Epithelial cell of proximal tubule (primary cell): ENCODE measurements around the gene ZFYVE19. TPM values are rescaled to one million over a fixed set of nuclear protein-coding genes. Genes with fewer than 3 reads are reported as not detected.
"Not testable (repeated sequence)": the region's sequence is repeated elsewhere in the genome, so short reads cannot be mapped to it uniquely, and the experiment has no call there.

ENCODE experiments used
- DNase-seq: peaks from one replicate; pipeline ENCODE4 v3.0.0-alpha.2; 2011; ENCODE audit warnings: low read depth
- H3K4me3 ChIP-seq: 2 replicates; pipeline ENCODE4 v1.5.1; 2011; ENCODE audit warnings: low read depth, mild to moderate bottlenecking, low read length
- total RNA-seq: library from RNA; depleted of rRNA; stranded (reverse); fragments of >200 nt; gene quantifications from 2 replicates; pipeline ENCODE4 v1.2.3, GENCODE V29; 2015
- TF ChIP-seq, protein P1 (sequence below): conservative IDR thresholded peaks from 2 replicates; pipeline ENCODE4 v1.5.1; 2012; ENCODE audit warnings: low read depth, mild to moderate bottlenecking, low read length

The ZFYVE19 gene
- total RNA-seq, 1 donor from 2014 or later, result 34.8 TPM

DNA sequence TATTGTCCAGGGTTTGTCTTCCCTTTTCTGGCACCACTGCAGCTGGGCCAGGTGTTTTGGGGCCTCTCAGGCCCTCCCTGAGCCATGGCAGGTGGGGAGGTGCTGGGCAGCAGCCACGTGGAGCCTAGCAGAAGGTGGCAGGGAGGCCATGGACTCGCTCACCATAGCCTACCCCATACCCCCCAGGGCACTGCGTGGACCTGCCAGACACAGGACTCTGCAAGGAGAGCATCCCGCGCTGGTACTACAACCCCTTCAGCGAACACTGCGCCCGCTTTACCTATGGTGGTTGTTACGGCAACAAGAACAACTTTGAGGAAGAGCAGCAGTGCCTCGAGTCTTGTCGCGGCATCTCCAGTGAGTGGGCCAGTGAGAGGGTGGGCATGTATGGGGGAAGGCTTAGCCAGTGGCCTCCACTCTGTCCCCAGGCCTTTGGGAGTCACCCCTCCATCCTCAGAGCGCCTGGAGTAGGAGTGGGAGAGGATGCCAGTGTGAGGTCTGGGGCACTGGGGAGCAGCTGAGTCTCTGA is 48.9 kb downstream of the ZFYVE19 start:
- DNase-seq, result no peak
- no peak overlapping the region for H3K4me3 ChIP-seq
- TF ChIP-seq, protein P1, sequence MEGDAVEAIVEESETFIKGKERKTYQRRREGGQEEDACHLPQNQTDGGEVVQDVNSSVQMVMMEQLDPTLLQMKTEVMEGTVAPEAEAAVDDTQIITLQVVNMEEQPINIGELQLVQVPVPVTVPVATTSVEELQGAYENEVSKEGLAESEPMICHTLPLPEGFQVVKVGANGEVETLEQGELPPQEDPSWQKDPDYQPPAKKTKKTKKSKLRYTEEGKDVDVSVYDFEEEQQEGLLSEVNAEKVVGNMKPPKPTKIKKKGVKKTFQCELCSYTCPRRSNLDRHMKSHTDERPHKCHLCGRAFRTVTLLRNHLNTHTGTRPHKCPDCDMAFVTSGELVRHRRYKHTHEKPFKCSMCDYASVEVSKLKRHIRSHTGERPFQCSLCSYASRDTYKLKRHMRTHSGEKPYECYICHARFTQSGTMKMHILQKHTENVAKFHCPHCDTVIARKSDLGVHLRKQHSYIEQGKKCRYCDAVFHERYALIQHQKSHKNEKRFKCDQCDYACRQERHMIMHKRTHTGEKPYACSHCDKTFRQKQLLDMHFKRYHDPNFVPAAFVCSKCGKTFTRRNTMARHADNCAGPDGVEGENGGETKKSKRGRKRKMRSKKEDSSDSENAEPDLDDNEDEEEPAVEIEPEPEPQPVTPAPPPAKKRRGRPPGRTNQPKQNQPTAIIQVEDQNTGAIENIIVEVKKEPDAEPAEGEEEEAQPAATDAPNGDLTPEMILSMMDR, result no peak

DNA sequence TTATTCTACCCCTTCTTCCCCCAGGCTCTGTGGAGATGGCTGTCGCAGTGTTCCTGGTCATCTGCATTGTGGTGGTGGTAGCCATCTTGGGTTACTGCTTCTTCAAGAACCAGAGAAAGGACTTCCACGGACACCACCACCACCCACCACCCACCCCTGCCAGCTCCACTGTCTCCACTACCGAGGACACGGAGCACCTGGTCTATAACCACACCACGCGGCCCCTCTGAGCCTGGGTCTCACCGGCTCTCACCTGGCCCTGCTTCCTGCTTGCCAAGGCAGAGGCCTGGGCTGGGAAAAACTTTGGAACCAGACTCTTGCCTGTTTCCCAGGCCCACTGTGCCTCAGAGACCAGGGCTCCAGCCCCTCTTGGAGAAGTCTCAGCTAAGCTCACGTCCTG is 49.9 kb downstream of the ZFYVE19 start:
- TF ChIP-seq, protein P1, result no peak
- H3K4me3 ChIP-seq, result no peak overlapping the region
- no peak for DNase-seq

GRCh38 chr15:40857601-40858341 is 50.9 kb downstream of the ZFYVE19 start:
- DNase-seq, result no peak
- TF ChIP-seq, protein P1, result peak; percentile 95
- H3K4me3 ChIP-seq, result no peak overlapping the region

DNA sequence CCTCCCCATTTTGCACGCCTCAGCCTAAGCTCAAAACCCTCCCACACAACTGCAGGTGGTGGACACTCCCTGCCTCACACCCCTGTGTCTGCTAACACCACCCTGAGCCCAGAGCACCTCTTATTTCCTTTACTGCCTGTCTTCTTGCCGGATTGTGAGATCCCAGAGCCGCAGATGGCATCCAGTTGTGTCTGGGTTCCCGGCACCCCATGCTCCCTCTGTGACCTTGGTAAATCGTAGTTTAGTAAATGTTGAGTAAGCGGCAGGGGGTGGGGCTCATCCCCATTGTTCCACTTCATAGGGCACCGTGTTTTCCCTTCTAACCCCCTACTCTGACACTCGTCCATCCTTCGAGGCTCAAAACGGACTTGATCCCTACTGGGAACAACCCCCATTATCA is 51.8 kb downstream of the ZFYVE19 start:
- TF ChIP-seq, protein P1, result no peak
- no peak overlapping the region for H3K4me3 ChIP-seq
- DNase-seq, result no peak

DNA sequence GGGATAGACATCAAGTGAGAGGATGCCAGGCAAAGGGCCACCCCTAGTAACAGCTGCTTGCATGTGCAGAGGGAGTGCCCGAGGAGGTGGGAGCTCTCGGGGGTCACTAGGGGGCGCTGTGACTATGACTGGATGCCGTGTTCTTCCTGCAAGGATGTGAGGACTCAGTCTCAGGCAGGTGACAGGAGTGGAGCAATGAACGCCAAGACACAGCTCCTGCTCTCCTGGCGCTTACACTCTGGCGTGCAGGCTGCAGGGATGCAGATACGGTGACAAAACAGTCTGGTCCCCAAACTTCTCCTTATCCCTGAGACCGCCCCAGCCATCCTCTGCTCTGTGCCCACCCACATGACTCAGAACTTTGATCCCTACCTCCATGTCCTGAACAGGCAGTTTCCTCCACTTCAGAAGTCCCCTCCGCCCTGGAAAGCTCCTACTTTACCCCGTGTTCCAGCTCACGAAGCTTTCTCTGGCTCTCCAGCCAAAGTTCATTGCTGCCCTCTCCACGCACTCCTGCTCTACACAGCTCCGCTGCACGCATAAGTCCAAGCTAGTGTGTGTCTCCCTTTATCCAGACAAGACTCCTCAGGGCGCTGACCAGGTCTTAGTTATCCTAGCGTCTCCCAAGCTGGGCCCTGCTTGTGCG is 52.4 kb downstream of the ZFYVE19 start:
- peak overlapping the region; percentile 5 for H3K4me3 ChIP-seq
- TF ChIP-seq, protein P1, result peak; percentile 92
- no peak for DNase-seq

- DNase-seq, H3K4me3 ChIP-seq: not testable (repeated sequence)
Observed at GRCh38 chr15:40861147-40861546, 54.3 kb downstream of the ZFYVE19 start.

- no peak overlapping the region for H3K4me3 ChIP-seq
- TF ChIP-seq, protein P1, result no peak
- DNase-seq, result no peak
Observed at GRCh38 chr15:40863660-40864270, 56.9 kb downstream of the ZFYVE19 start.
